Cardiac fibroblast (primary cell): ENCODE data around the gene KISS1R.

Source experiments
- DNase-seq, 2 donors: peaks; one replicate each; pipeline versions ENCODE4 v3.0.0 to v3.0.0-alpha.2; 2010; ENCODE audit warnings: low read depth in 2 of 2
- H3K4me3 ChIP-seq, 2 donors: replicated peaks in 1 of 2; 1 replicate in 1 of 2; 2 replicates in 1 of 2; pipeline ENCODE4 v1.5.1; 2011; ENCODE audit warnings: low read depth in 2 of 2, low read length in 2 of 2, mild to moderate bottlenecking in 2 of 2, moderate library complexity in 1 of 2
- CTCF ChIP-seq: IDR thresholded peaks from one replicate; pipeline ENCODE4 v1.5.1; 2011; ENCODE audit warnings: low read depth, mild to moderate bottlenecking, low read length, inconsistent platforms

KISS1R gene

GRCh38 chr19:902093-902370 is 15.1 kb upstream of the KISS1R start:
- TF ChIP-seq CTCF, result no peak

DNA sequence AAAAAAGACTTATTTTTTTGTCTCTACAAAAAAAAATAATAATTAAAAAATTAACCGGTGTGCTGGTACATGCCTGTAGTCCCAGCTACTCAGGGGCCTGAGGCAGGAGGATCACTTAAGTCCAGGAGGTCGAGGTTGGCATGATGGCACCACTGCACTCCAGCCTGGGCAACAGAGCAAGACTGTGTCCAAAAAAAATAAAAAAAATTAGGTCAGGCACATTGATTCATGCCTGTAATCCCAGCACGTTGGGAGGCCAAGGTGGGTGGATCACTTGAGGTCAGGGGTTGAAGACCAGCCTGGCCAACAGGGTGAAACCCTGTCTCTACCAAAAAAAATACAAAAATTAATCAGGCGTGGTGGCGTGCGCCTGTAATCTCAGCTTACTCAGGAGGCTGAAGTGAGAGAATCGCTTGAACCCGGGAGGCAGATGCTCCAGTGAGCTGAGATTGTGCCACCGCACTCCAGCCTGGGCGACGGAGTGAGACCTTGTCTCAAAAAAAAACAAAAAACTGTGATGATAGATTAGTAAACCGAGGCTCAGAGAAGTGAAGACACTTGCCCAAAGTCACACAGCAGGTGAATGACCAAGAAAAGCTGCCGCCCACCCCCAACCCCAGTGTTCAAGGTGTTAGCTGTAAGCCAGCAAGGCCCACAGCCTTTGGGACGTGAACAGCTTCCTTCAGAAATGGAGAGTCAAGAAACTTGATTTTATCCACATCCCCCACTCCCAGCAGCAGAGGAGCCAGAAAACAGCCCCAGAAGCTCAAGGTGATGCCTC is 14.5 kb upstream of the KISS1R start:
- TF ChIP-seq CTCF, result no peak
- DNase-seq, result no peak
- H3K4me3 ChIP-seq, result no peak overlapping the region

More at GRCh38 chr19:902093-902370, 15.1 kb upstream of the KISS1R start:
- no peak overlapping the region for H3K4me3 ChIP-seq
- no peak for DNase-seq

DNA sequence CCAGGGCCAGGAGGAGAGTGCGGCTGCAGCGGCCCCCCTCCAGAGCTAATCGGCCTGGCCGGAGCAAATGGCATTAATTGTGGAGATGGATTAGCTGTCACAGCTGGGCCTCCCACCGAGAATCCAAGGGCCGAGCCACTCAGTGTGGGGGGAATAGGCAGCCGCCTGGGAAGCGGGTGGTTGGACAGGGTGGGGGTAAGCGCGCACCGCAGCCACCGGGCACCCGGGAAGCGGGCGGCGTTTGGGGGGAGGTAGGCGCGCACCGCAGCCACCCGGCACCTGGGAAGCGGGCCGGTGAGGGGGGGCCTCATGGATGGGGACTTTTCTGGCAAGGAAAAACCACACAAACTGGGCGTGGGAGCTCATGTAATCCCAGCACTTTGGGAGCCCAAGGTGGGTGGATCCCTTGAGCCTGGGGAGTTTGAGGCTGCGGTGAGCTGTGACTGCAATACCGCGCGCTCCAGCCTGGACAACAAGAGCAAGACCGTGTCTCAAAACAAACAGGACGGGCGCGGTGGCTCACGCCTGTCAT is 13.8 kb upstream of the KISS1R start:
- H3K4me3 ChIP-seq, result no peak overlapping the region
- DNase-seq, result no peak
- no peak for TF ChIP-seq CTCF

DNA sequence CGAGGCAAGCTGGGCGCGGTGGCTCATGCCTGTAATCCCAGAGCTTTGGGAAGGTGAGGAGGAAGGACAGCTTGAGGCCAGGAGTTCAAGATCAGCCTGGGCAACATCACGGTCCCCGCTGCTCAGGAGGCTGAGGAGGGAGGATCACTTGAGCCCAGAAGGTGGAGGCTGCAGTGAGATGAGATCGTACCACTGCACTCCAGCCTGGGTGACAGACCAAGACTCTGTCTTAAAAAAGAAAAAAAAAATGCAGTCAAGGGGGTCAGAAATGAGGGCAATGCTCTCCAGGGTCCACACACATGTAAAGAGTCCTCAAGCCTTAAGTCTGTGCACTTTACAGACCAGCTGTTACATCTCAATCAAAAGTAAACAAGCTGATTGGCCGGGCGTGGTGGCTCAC is 12.6 kb upstream of the KISS1R start:
- no peak overlapping the region for H3K4me3 ChIP-seq
- no peak for DNase-seq
- no peak for TF ChIP-seq CTCF

GRCh38 chr19:906480-906879 is 10.7 kb upstream of the KISS1R start:
- no peak overlapping the region for H3K4me3 ChIP-seq
- no peak for DNase-seq
- no peak for TF ChIP-seq CTCF

DNA sequence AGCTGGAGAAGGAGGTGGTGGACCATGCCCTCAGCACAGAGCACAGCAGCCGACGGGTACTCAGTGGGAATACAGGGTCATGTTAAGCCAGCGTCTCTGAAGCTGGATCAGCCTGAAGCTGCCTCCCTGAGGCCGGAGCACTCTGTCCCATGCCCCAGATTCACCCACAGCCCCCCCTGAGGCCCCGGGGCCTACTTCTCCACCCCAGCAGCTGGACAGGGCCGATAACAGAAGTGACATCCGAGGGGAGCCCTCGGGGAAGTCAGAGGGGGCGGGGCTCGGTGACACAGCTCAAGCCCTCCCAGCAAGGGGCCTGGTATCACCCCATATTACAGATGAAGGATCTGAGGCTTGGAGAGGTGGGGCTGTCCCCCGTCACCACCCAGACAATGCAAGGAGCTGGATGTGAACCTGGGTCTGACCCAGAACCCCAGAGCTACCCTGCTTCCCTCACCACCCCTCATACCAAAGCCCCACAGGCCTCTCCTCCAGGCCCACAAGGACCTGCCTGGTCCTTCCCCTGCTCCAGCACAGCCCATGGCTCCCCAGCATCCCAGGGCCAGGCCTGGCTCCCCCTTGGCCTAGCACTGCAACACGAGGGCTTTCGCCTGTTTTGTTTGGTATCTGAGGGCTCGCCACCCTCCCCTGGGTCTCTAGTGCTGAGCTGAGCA is 9.8 kb upstream of the KISS1R start:
- no peak overlapping the region for H3K4me3 ChIP-seq
- no peak for TF ChIP-seq CTCF
- no peak for DNase-seq
